Astrocyte (in vitro differentiated cells and primary cell): ENCODE data around the gene ST6GALNAC5. TPM values are rescaled to one million over a fixed set of nuclear protein-coding genes. Genes with fewer than 3 reads are reported as not detected.

Experiments used
- DNase-seq: peaks from one replicate; pipeline ENCODE4 v3.0.0-alpha.2; 2010; ENCODE audit warnings: low read depth
- FAIRE-seq: peaks from 2 replicates; lab custom pipeline; 2011; peaks lifted over from hg19 to GRCh38; lab: Jason Lieb, UNC
- H2AFZ ChIP-seq: 2 replicates; pipeline ENCODE4 v1.6.0; 2012; ENCODE audit warnings: low read depth, low read length, inconsistent platforms
- H3K27ac ChIP-seq: 2 replicates; pipeline ENCODE4 v1.5.1; 2011; ENCODE audit warnings: low read depth, low read length, inconsistent platforms
- H3K27me3 ChIP-seq: 2 replicates; pipeline ENCODE4 v1.6.0; 2011; ENCODE audit warnings: low read length, inconsistent platforms; ENCODE audit not compliant: insufficient read depth
- H3K36me3 ChIP-seq: 2 replicates; pipeline ENCODE4 v1.5.1; 2011; ENCODE audit warnings: low read length, inconsistent platforms; ENCODE audit not compliant: insufficient read depth
- H3K4me1 ChIP-seq: 2 replicates; pipeline ENCODE4 v1.5.1; 2011; ENCODE audit warnings: low read length, inconsistent platforms; ENCODE audit not compliant: insufficient read depth
- H3K4me2 ChIP-seq: 2 replicates; pipeline ENCODE4 v1.6.0; 2012; ENCODE audit warnings: low read length, inconsistent platforms
- H3K4me3 ChIP-seq: 2 replicates; pipeline ENCODE4 v1.5.1; 2011; ENCODE audit warnings: low read depth, mild to moderate bottlenecking, low read length, inconsistent platforms; ENCODE audit not compliant: insufficient read depth
- H3K79me2 ChIP-seq: 2 replicates; pipeline ENCODE4 v1.6.0; 2012; ENCODE audit warnings: mild to moderate bottlenecking, low read length, inconsistent platforms; ENCODE audit not compliant: insufficient read depth
- H3K9ac ChIP-seq: 2 replicates; pipeline ENCODE4 v1.6.0; 2012; ENCODE audit warnings: mild to moderate bottlenecking, low read length, inconsistent platforms
- H3K9me3 ChIP-seq: 2 replicates; pipeline ENCODE4 v1.5.1; 2012; ENCODE audit warnings: low read depth, mild to moderate bottlenecking, low read length, inconsistent platforms; ENCODE audit not compliant: insufficient read depth
- H4K20me1 ChIP-seq: 2 replicates; pipeline ENCODE4 v1.6.0; 2012; ENCODE audit warnings: low read length, inconsistent platforms; ENCODE audit not compliant: insufficient read depth
- H3K27ac Mint-ChIP-seq: one replicate; pipeline ENCODE4 v1.8.0; 2021; ENCODE audit warnings: mild to moderate bottlenecking, mixed read lengths; ENCODE audit not compliant: unreplicated experiment
- H3K27me3 Mint-ChIP-seq: one replicate; pipeline ENCODE4 v1.8.0; 2021; ENCODE audit warnings: low read depth, mixed read lengths; ENCODE audit not compliant: unreplicated experiment
- H3K36me3 Mint-ChIP-seq: one replicate; pipeline ENCODE4 v1.8.0; 2021; ENCODE audit warnings: low read depth, mixed read lengths; ENCODE audit not compliant: unreplicated experiment
- H3K4me1 Mint-ChIP-seq: one replicate; pipeline ENCODE4 v1.8.0; 2021; ENCODE audit warnings: low read depth, mixed read lengths; ENCODE audit not compliant: unreplicated experiment
- H3K4me3 Mint-ChIP-seq: one replicate; pipeline ENCODE4 v1.8.0; 2021; ENCODE audit warnings: mild to moderate bottlenecking, moderate library complexity, mixed read lengths; ENCODE audit not compliant: unreplicated experiment
- H3K9me3 Mint-ChIP-seq: one replicate; pipeline ENCODE4 v1.8.0; 2021; ENCODE audit warnings: mild to moderate bottlenecking, mixed read lengths; ENCODE audit not compliant: unreplicated experiment
- EZH2 ChIP-seq: IDR thresholded peaks from 2 replicates; pipeline ENCODE4 v1.6.1; 2012; ENCODE audit warnings: mild to moderate bottlenecking, low read length, inconsistent platforms; ENCODE audit not compliant: insufficient read depth
- total RNA-seq: library from RNA; stranded (reverse); gene quantifications from 2 replicates; pipeline ENCODE4 v1.2.1, GENCODE V29; 2021
- TF ChIP-seq, protein P1 (sequence below): IDR thresholded peaks from 2 replicates; pipeline ENCODE4 v1.5.1; 2011; ENCODE audit warnings: low read depth, mild to moderate bottlenecking, inconsistent platforms, low read length, moderate library complexity; ENCODE audit not compliant: insufficient read depth

Gene ST6GALNAC5
- total RNA-seq, 1 donor from 2014 or later = 1.3 TPM

DNA sequence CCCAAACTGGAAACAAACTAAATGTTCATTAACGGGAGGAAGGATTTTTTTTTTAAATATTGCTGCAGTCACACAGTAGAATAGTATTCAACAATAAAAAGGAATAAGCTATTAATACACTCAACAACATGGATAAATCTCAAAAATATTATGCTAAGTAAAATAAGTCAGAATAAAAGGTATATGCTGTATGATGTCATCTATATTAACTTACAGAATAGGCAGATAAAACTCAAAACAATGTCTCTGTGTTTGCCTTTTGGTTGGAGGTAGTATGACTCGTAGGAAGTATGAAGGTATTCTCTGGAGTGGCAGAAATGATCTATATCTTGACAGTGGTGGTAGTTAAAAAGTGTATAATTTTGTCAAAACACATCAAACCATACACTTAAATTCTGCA lies 6.1 kb upstream of the ST6GALNAC5 start:
- DNase-seq (no peak), FAIRE-seq (peak; percentile 23)
- Histone ChIP-seq H3K36me3 (no peaks in the 10 kb centered on the region), H3K9ac (no peak overlapping the region), H2AFZ (no peak overlapping the region), H3K27ac (no peak overlapping the region), H3K4me1 (peaks cover 14% of the 10 kb centered on the region), H4K20me1 (no peaks in the 10 kb centered on the region), H3K79me2 (no peaks in the 10 kb centered on the region), H3K27me3 (peaks cover 3% of the 10 kb centered on the region), H3K9me3 (no peaks in the 10 kb centered on the region), H3K4me2 (no peak overlapping the region), H3K4me3 (no peak overlapping the region)
- TF ChIP-seq, protein P1, sequence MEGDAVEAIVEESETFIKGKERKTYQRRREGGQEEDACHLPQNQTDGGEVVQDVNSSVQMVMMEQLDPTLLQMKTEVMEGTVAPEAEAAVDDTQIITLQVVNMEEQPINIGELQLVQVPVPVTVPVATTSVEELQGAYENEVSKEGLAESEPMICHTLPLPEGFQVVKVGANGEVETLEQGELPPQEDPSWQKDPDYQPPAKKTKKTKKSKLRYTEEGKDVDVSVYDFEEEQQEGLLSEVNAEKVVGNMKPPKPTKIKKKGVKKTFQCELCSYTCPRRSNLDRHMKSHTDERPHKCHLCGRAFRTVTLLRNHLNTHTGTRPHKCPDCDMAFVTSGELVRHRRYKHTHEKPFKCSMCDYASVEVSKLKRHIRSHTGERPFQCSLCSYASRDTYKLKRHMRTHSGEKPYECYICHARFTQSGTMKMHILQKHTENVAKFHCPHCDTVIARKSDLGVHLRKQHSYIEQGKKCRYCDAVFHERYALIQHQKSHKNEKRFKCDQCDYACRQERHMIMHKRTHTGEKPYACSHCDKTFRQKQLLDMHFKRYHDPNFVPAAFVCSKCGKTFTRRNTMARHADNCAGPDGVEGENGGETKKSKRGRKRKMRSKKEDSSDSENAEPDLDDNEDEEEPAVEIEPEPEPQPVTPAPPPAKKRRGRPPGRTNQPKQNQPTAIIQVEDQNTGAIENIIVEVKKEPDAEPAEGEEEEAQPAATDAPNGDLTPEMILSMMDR = no peak
- TF ChIP-seq EZH2 = no peak
- Mint-ChIP-seq H3K4me3 (no peak overlapping the region), H3K27ac (no peak overlapping the region), H3K27me3 (peaks cover 14% of the 10 kb centered on the region), H3K9me3 (peaks cover 4% of the 10 kb centered on the region), H3K4me1 (peaks cover 19% of the 10 kb centered on the region), H3K36me3 (peaks cover 3% of the 10 kb centered on the region)

DNA sequence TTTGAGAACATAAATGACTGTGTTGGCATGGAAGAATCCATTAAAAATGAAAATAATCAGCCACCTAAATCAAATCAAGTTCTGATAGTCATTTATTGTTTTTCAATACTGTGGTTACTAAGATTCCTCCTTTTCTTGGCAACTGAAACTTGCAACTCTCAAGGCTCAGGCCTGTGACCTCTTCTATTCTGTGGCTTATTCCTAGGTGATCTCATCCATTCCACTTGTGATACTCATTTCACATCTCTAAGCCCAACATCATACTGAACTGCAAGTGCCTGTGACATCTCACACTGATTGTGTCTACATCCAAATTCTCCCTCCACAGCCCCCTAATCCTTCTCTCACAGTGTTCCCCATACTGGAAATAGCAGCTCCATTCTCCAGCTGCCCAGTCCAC lies 4.8 kb upstream of the ST6GALNAC5 start:
- peaks cover 3% of the 10 kb centered on the region for H3K27me3 ChIP-seq
- H3K9ac ChIP-seq = no peak overlapping the region
- H4K20me1 ChIP-seq = no peaks in the 10 kb centered on the region
- H3K36me3 Mint-ChIP-seq = peaks cover 3% of the 10 kb centered on the region
- no peak overlapping the region for H2AFZ ChIP-seq
- peak overlapping the region; percentile 68 for H3K27ac Mint-ChIP-seq
- no peak overlapping the region for H3K4me3 Mint-ChIP-seq
- H3K36me3 ChIP-seq = no peaks in the 10 kb centered on the region
- FAIRE-seq (peak; percentile 92), DNase-seq (peak; percentile 88)
- H3K4me1 Mint-ChIP-seq = peaks cover 19% of the 10 kb centered on the region
- H3K9me3 Mint-ChIP-seq = peaks cover 4% of the 10 kb centered on the region
- H3K27me3 Mint-ChIP-seq = peaks cover 10% of the 10 kb centered on the region
- H3K27ac ChIP-seq = no peak overlapping the region
- peaks cover 14% of the 10 kb centered on the region for H3K4me1 ChIP-seq
- H3K4me2 ChIP-seq = peak overlapping the region; percentile 34
- H3K4me3 ChIP-seq = no peak overlapping the region
- H3K79me2 ChIP-seq = no peaks in the 10 kb centered on the region
- H3K9me3 ChIP-seq = no peaks in the 10 kb centered on the region
- TF ChIP-seq, protein P1 = no peak
- TF ChIP-seq EZH2 = no peak

DNA sequence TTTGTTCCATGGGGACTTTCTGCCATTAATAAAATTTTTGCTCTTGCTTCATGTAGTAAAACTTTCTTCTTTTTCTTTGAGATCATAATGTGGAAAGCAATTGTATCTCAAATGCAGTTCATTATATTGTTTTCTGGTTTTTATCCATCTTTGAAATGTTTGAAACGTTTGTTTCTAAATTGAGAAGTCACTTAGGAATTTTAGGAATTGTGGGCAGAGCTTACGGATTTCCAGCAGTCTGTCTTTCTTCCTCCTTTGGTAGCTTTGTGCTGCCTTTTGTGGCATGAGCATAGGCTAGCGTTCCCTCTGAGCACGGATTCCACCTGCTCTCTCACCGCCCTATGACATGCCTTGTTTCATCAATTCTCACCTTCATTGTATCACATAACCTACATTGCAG lies 2.9 kb upstream of the ST6GALNAC5 start:
- Histone ChIP-seq H3K36me3 (no peaks in the 10 kb centered on the region), H3K4me3 (no peak overlapping the region), H3K79me2 (no peaks in the 10 kb centered on the region), H2AFZ (no peak overlapping the region), H3K9ac (no peak overlapping the region), H3K4me1 (peaks cover 20% of the 10 kb centered on the region), H4K20me1 (no peaks in the 10 kb centered on the region), H3K27me3 (peaks cover 4% of the 10 kb centered on the region), H3K9me3 (no peaks in the 10 kb centered on the region), H3K4me2 (peak overlapping the region; percentile 8), H3K27ac (no peak overlapping the region)
- H3K36me3 Mint-ChIP-seq = peaks cover 3% of the 10 kb centered on the region
- H3K4me3 Mint-ChIP-seq = no peak overlapping the region
- peaks cover 19% of the 10 kb centered on the region for H3K4me1 Mint-ChIP-seq
- peak; percentile 58 for FAIRE-seq
- DNase-seq = peak; percentile 41
- peaks cover 4% of the 10 kb centered on the region for H3K9me3 Mint-ChIP-seq
- TF ChIP-seq, protein P1 = no peak
- TF ChIP-seq EZH2 = no peak
- peak overlapping the region; percentile 36 for H3K27ac Mint-ChIP-seq
- peaks cover 12% of the 10 kb centered on the region for H3K27me3 Mint-ChIP-seq
